Caco-2 (cell line): ENCODE measurements around the gene TRABD2A. TPM values are rescaled to one million over a fixed set of nuclear protein-coding genes. Genes with fewer than 3 reads are reported as not detected.

Experiments
- BruUV-seq: library from RNA; stranded (reverse); fragments of 400-500 nt; replicated peaks from 2 replicates; lab custom pipeline; 2021; lab: Mats Ljungman, UMichigan
- CTCF ChIA-PET: fragments of 300-600 bp; sonication (Branson Sonifier 250); formaldehyde crosslinking; loops from one replicate; lab custom pipeline; 2022; ENCODE audit warnings: antibody characterized with exemption; lab: Charles Lee
- POLR2A ChIA-PET: fragments of 300-600 bp; sonication (Branson Sonifier 250); formaldehyde crosslinking; loops from one replicate; lab custom pipeline; 2022; ENCODE audit warnings: antibody characterized with exemption; lab: Charles Lee
- DNase-seq, 2 experiments: peaks; one replicate each; pipeline versions ENCODE4 v3.0.0 to v3.0.0-alpha.2; 2020 to 2022
- H3K27me3 ChIP-seq: replicated peaks from 2 replicates; pipeline ENCODE4 v1.6.0; 2011; ENCODE audit warnings: low read length; ENCODE audit not compliant: control insufficient read depth, insufficient read depth
- H3K36me3 ChIP-seq: 2 replicates; pipeline ENCODE4 v1.5.1; 2011; ENCODE audit warnings: low read length; ENCODE audit not compliant: control insufficient read depth, insufficient read depth
- H3K4me1 ChIP-seq: fragments of 250-450 bp; sonication (Bioruptor Pico); 2 replicates; pipeline ENCODE4 v1.5.1; 2020; ENCODE audit warnings: mild to moderate bottlenecking
- H3K4me3 ChIP-seq: 2 replicates; pipeline ENCODE4 v1.5.1; 2011; ENCODE audit warnings: low read depth, mild to moderate bottlenecking, control low read depth, low read length
- H3K9me3 ChIP-seq: fragments of 250-450 bp; sonication (Bioruptor Pico); 2 replicates; pipeline ENCODE4 v1.5.1; 2020; ENCODE audit warnings: mild to moderate bottlenecking, moderate library complexity
- H3K27ac Mint-ChIP-seq: one replicate; pipeline ENCODE4 v1.8.0; 2022; ENCODE audit warnings: mixed read lengths; ENCODE audit not compliant: unreplicated experiment
- H3K27me3 Mint-ChIP-seq: one replicate; pipeline ENCODE4 v1.8.0; 2022; ENCODE audit warnings: mixed read lengths; ENCODE audit not compliant: insufficient read depth, unreplicated experiment
- H3K36me3 Mint-ChIP-seq: one replicate; pipeline ENCODE4 v1.8.0; 2022; ENCODE audit warnings: mild to moderate bottlenecking, mixed read lengths; ENCODE audit not compliant: insufficient read depth, unreplicated experiment
- H3K4me1 Mint-ChIP-seq: one replicate; pipeline ENCODE4 v1.8.0; 2022; ENCODE audit warnings: low read depth, mixed read lengths; ENCODE audit not compliant: unreplicated experiment
- H3K4me3 Mint-ChIP-seq: one replicate; pipeline ENCODE4 v1.8.0; 2022; ENCODE audit warnings: mild to moderate bottlenecking, moderate library complexity, mixed read lengths; ENCODE audit not compliant: unreplicated experiment
- H3K9me3 Mint-ChIP-seq: one replicate; pipeline ENCODE4 v1.8.0; 2022; ENCODE audit warnings: mixed read lengths; ENCODE audit not compliant: unreplicated experiment
- intact Hi-C: fragments of 100-400 bp; cut with micrococcal nuclease; formaldehyde crosslinking; loops from one replicate; pipeline ENCODE4 v1.10.0; 2022; ENCODE audit not compliant: unreplicated experiment
- total RNA-seq: library from RNA; stranded (reverse); gene quantifications from 2 replicates; pipeline ENCODE4 v1.2.3, GENCODE V29; 2022
- TF ChIP-seq, protein P1 (sequence below), 2 experiments: fragments of 200-600 bp in 1 of 2; IDR thresholded peaks; 1 replicate in 1 of 2; 2 replicates in 1 of 2; pipeline versions ENCODE4 v1.5.1 to v1.8.0; 2011 to 2022; ENCODE audit warnings: antibody characterized with exemption in 1 of 2, control low read depth in 1 of 2, inconsistent platforms in 1 of 2, low read depth in 1 of 2, low read length in 1 of 2, mild to moderate bottlenecking in 1 of 2, moderate library complexity in 1 of 2; ENCODE audit not compliant: insufficient read depth in 1 of 2, severe bottlenecking in 1 of 2, unreplicated experiment in 1 of 2

Gene TRABD2A
- total RNA-seq, 1 experiment from 2014 or later, result 1.4 TPM

DNA sequence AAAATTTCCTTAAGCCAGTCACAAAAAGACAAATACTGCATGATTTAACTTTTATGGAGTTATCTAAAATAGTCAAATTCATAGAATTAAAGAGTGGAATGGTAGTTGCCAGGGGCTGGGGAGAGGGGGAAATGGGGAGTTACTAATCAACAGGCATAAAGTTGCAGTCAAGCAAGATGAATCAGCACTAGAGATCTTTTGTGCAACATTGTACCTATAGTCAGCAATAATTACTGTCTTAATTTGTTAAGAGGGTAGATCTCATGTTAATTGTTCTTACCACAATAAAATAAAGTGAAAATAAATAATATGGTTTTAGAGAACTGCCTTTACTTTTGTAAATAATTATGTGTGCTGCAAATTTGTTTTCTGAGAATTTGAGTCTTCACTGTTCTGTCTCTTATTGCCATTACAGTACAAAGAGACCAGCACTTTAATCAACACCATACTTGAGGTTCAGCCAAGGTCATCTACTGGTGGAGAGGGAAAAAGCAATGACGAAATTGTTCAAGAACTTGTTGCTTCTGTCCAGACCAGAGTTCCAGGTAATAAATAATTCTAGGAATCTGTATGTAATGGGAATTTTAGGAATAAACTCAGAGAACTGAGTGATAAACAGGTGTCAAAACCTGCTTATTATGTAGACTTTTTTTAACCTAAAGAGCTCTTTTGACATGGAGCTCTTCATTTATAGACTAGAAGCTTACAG, 75.5 kb downstream of the TRABD2A start:
- BruUV-seq, result no TSS peak
- H3K36me3 Mint-ChIP-seq, result no peaks in the 10 kb centered on the region
- DNase-seq, result no peak
- ChIA-PET POLR2A (no interaction called here), CTCF (no interaction called here)
- Histone ChIP-seq H3K9me3 (no peaks in the 10 kb centered on the region), H3K27me3 (no peaks in the 10 kb centered on the region), H3K4me3 (no peak overlapping the region), H3K4me1 (no peaks in the 10 kb centered on the region), H3K36me3 (no peaks in the 10 kb centered on the region)
- H3K9me3 Mint-ChIP-seq, result no peaks in the 10 kb centered on the region
- intact Hi-C loops, result no loop called here
- H3K27ac Mint-ChIP-seq, result no peak overlapping the region
- no peak overlapping the region for H3K4me3 Mint-ChIP-seq
- H3K27me3 Mint-ChIP-seq, result no peaks in the 10 kb centered on the region
- no peaks in the 10 kb centered on the region for H3K4me1 Mint-ChIP-seq
- TF ChIP-seq, protein P1, sequence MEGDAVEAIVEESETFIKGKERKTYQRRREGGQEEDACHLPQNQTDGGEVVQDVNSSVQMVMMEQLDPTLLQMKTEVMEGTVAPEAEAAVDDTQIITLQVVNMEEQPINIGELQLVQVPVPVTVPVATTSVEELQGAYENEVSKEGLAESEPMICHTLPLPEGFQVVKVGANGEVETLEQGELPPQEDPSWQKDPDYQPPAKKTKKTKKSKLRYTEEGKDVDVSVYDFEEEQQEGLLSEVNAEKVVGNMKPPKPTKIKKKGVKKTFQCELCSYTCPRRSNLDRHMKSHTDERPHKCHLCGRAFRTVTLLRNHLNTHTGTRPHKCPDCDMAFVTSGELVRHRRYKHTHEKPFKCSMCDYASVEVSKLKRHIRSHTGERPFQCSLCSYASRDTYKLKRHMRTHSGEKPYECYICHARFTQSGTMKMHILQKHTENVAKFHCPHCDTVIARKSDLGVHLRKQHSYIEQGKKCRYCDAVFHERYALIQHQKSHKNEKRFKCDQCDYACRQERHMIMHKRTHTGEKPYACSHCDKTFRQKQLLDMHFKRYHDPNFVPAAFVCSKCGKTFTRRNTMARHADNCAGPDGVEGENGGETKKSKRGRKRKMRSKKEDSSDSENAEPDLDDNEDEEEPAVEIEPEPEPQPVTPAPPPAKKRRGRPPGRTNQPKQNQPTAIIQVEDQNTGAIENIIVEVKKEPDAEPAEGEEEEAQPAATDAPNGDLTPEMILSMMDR (IDR thresholded peaks at IDR 0.05; ENCODE audit: insufficient read depth in 1 of 2, low read depth in 1 of 2, low read length in 1 of 2, severe bottlenecking in 1 of 2, unreplicated experiment in 1 of 2), result no peak

DNA sequence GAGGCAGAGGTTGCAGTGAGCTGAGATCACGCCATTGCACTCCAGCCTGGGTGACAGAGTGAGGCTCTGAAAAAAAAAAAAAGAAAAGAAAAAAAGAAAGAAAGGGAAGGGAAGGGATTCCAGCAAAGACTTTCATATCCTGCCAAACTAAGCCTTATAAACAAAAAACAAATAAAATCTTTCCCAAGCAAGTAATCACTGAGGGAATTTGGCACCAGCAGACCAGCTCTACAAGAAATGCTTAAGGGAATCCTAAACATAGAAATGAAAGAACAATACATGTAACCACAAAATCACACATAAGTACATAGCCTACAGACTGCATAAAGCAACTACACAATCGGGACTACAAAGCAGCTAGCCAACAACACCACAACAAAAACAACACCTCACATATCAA, 79.1 kb downstream of the TRABD2A start:
- Histone ChIP-seq H3K9me3 (no peaks in the 10 kb centered on the region), H3K36me3 (no peaks in the 10 kb centered on the region), H3K4me3 (no peak overlapping the region), H3K4me1 (no peaks in the 10 kb centered on the region), H3K27me3 (no peaks in the 10 kb centered on the region)
- no peaks in the 10 kb centered on the region for H3K27me3 Mint-ChIP-seq
- no peak for DNase-seq
- no peaks in the 10 kb centered on the region for H3K36me3 Mint-ChIP-seq
- H3K4me3 Mint-ChIP-seq, result no peak overlapping the region
- ChIA-PET POLR2A (no interaction called here), CTCF (no interaction called here)
- no peaks in the 10 kb centered on the region for H3K4me1 Mint-ChIP-seq
- TF ChIP-seq, protein P1 (IDR thresholded peaks at IDR 0.05; ENCODE audit: insufficient read depth in 1 of 2, low read depth in 1 of 2, low read length in 1 of 2, severe bottlenecking in 1 of 2, unreplicated experiment in 1 of 2), result no peak
- H3K27ac Mint-ChIP-seq, result no peak overlapping the region
- H3K9me3 Mint-ChIP-seq, result no peaks in the 10 kb centered on the region
- intact Hi-C loops, result no loop called here
- BruUV-seq, result no TSS peak

DNA sequence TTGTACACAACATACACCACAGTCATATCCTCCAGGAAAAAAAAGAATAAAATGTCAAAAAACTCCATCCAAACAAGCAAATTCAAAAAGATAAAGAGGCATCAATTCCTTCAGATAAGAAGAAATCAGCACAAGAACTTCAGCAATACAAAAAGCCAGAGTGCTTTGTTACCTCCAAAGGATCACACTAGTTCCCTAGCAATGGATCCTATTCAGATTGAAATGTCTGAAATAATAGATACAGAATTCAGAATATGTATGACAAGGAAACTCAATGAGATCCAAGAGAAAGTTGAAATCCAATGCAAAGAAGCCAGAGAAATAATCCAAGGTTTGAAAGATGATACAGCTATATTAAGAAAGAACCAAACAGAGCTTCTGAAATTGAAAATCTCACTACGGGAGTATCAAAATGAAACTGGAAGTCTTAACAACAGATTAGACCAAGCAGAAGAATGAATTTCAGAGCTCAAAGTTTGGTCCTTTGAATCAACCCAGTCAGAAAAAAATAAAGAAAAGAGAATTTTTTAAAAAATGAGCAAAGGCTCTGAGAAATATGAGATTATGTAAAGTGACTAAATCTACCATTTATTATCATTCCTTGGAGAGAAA, 80.6 kb downstream of the TRABD2A start:
- Histone ChIP-seq H3K36me3 (no peaks in the 10 kb centered on the region), H3K4me1 (no peaks in the 10 kb centered on the region), H3K4me3 (no peak overlapping the region), H3K27me3 (no peaks in the 10 kb centered on the region), H3K9me3 (no peaks in the 10 kb centered on the region)
- ChIA-PET CTCF (no interaction called here), POLR2A (no interaction called here)
- H3K4me3 Mint-ChIP-seq, result no peak overlapping the region
- no peak overlapping the region for H3K27ac Mint-ChIP-seq
- intact Hi-C loops, result no loop called here
- no peaks in the 10 kb centered on the region for H3K4me1 Mint-ChIP-seq
- TF ChIP-seq, protein P1 (IDR thresholded peaks at IDR 0.05; ENCODE audit: insufficient read depth in 1 of 2, low read depth in 1 of 2, low read length in 1 of 2, severe bottlenecking in 1 of 2, unreplicated experiment in 1 of 2), result no peak
- no peaks in the 10 kb centered on the region for H3K9me3 Mint-ChIP-seq
- no TSS peak for BruUV-seq
- H3K27me3 Mint-ChIP-seq, result no peaks in the 10 kb centered on the region
- DNase-seq, result no peak
- no peaks in the 10 kb centered on the region for H3K36me3 Mint-ChIP-seq
